HG03558 (cell line): ENCODE results near the gene ZNF326.

ENCODE experiments used
- ATAC-seq: cut with Tn5 transposase; IDR thresholded peaks from one replicate; pipeline ENCODE4 v1.9.1; 2021; ENCODE audit warnings: moderate number of reproducible peaks; ENCODE audit not compliant: unreplicated experiment; ENCODE audit errors: extremely low read depth

Gene ZNF326

DNA sequence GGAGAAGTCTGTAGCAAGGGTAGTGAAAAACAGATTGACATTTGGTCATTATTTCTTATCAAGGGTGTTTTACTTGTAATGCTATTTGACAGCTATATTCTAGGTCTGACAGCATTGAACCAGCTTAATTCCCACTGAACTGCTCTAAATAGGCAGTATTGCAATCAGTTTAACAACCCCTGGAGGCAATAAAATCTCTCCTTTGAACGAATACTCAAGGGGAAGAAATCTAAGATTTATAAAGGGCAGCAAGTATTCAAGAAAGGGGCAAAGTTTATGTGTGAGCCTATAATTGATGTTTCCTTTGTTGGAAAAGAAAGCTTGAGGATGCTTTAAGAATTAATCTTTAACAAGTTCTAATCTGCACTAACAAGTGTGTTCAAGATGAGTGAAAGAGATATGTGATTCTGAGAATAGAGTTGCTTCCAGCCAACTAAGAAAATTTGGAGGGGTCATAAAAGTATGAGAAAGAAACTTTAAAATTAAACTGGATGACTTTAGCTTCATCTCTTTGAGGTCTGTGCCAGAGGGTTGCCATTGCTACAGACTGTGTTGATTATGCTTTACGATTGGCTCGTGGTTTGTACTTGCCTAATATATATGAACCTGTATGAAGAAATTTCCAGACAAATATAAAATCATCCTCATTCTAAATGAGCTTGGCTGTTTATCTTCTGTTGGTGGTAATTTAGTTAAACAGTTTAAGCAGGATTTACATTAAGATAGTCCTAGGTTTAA, 72.5 kb downstream of the ZNF326 start:
- no peak for ATAC-seq

DNA sequence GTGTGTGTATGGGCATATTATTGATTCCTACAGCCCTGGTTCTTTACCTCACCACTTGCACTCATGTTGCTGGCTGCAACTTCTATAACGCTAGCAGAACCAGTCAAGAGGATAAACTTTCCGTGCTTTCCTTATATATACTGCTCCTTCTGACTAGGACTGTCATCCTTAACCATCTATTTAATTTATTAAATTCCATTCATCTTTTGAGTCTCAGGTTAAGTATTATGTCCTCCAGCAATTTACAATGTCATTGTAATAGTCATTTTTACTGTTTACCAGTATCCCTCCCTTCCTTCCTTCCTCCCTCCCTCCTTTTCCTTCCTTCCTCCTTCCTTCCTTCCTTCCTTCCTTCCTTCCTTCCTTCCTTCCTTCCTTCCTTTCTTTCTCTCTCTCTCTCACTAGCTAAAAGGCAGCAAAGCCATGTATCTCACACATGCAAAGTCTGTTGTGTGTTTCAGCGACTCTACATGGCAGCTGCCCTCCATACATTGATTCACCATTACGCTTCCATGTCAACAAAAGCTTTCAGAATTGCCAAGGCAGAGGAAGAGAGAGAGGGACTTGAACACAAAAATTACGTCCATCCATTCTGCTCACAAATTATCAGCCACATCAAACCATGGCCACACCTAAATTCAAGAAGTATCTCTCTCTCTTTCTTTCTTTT, 73.8 kb downstream of the ZNF326 start:
- no peak for ATAC-seq

DNA sequence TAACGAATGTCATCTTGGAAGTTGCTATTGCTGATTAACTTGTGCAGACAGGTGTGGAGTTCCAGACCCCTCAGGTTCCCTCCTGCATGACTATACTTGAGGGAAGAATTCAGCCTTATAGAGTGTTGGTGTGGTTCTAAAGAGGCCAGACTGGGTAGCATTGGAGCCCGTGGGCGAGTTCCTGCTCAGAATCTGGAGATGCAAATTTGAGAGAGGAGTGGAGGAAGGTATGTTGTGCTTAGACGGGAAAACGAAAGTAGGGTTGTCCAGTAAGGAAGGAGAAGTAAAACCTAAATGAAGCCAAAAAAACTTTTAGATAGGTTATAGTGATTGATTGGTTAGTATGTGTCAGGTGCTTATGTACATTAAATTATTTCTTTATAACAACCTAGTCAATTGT, 79.2 kb downstream of the ZNF326 start:
- no peak for ATAC-seq

DNA sequence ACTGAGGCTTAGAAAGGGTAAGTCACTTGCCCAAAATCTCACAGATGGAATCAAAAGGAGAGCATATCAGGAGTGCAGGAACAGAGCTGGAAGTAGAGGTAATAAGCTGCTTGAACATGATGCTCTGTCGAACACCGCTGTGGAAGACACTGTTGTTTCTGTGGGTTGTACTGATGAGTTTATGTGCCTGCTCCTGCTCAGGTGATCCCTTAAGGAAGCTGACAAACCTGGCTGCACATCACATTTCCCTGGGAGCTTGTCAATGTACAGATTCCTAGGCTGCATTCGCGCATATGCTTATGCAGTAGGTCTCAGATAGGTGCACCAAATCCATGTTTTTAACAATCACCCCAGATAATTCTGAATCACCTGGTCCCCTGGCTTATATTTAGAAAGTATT, 79.7 kb downstream of the ZNF326 start:
- ATAC-seq = no peak

DNA sequence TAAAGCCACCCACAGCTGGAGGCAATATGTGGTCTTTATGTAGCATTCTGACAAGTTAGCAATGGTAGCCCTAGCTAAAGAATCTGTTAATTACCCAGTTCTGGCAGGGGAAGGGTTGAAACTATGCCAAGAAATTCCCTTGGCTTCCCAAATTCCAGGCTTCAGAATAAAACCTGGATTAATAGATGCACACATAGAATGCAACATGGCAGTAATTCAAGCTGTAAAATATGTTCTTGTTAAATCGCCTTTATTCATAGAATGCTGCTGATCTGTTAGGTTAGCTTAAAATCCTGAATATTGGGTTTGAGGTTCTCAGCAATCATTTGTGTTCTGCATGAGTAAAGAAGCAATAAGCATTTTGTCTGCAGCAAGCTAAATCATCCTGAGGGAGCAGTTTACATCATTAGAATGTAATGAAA, 80.1 kb downstream of the ZNF326 start:
- no peak for ATAC-seq

DNA sequence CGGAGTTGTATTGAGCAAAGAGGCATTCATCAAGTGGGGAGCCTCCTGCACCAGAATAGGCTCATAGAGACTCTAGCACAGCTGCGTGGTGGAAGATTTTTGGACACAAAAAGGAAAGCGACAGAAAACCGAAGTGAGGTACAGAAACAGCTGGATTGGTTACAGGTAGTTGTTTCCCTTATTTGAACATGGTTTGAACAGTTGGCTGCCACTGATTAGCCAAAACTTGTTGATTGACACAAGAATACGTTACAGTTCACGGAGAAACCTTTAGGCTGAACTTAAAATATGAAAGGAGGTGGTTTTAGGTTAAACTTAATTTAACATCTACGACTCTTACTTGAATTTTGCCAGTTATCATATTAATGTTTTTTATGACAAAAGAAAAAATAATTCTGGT, 89.1 kb downstream of the ZNF326 start:
- no peak for ATAC-seq
